ENCODE data around the gene LOXL1.
A peak's percentile ranks its signal among the peaks of the same experiment; 100 is the strongest.

Gene LOXL1

GRCh38 chr15:73894133-73894814 lies 32.0 kb upstream of the LOXL1 start:
- no peak for TF ChIP-seq ZC3H10 (CRISPR knock-in tag; IDR thresholded peaks at IDR 0.05)
- TF ChIP-seq ARNTL (CRISPR knock-in tag; IDR thresholded peaks at IDR 0.05; ENCODE audit: borderline replicate concordance, low read depth) = no peak
- no peak for TF ChIP-seq PPARA (CRISPR knock-in tag; IDR thresholded peaks at IDR 0.05; ENCODE audit: borderline replicate concordance)
- TF ChIP-seq ZNF565 (CRISPR knock-in tag; conservative IDR thresholded peaks at IDR 0.05; ENCODE audit: low read depth) = no peak
- no peak for TF ChIP-seq TOX (CRISPR knock-in tag; IDR thresholded peaks at IDR 0.05; ENCODE audit: borderline replicate concordance)
- no peak for TF ChIP-seq ZFP30 (CRISPR knock-in tag; IDR thresholded peaks at IDR 0.05)
- TF ChIP-seq GLIS3 (CRISPR knock-in tag; IDR thresholded peaks at IDR 0.05) = no peak
- no peak for TF ChIP-seq ZFP3 (CRISPR knock-in tag; IDR thresholded peaks at IDR 0.05)
- TF ChIP-seq BACH2 (CRISPR knock-in tag; IDR thresholded peaks at IDR 0.05; ENCODE audit: borderline replicate concordance) = no peak
- no peak for TF ChIP-seq CSDC2 (CRISPR knock-in tag; IDR thresholded peaks at IDR 0.05)
- TF ChIP-seq RARB (CRISPR knock-in tag; IDR thresholded peaks at IDR 0.05) = no peak
- no peak for TF ChIP-seq SNAI2 (CRISPR knock-in tag; IDR thresholded peaks at IDR 0.05)
- TF ChIP-seq, protein P1, sequence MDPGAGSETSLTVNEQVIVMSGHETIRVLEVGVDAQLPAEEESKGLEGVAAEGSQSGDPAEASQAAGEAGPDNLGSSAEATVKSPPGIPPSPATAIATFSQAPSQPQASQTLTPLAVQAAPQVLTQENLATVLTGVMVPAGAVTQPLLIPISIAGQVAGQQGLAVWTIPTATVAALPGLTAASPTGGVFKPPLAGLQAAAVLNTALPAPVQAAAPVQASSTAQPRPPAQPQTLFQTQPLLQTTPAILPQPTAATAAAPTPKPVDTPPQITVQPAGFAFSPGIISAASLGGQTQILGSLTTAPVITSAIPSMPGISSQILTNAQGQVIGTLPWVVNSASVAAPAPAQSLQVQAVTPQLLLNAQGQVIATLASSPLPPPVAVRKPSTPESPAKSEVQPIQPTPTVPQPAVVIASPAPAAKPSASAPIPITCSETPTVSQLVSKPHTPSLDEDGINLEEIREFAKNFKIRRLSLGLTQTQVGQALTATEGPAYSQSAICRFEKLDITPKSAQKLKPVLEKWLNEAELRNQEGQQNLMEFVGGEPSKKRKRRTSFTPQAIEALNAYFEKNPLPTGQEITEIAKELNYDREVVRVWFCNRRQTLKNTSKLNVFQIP (CRISPR knock-in tag; IDR thresholded peaks at IDR 0.05; ENCODE audit: borderline replicate concordance, low read depth) = no peak
- TF ChIP-seq CSRNP3 (CRISPR knock-in tag; IDR thresholded peaks at IDR 0.05) = no peak
- TF ChIP-seq, protein P2, sequence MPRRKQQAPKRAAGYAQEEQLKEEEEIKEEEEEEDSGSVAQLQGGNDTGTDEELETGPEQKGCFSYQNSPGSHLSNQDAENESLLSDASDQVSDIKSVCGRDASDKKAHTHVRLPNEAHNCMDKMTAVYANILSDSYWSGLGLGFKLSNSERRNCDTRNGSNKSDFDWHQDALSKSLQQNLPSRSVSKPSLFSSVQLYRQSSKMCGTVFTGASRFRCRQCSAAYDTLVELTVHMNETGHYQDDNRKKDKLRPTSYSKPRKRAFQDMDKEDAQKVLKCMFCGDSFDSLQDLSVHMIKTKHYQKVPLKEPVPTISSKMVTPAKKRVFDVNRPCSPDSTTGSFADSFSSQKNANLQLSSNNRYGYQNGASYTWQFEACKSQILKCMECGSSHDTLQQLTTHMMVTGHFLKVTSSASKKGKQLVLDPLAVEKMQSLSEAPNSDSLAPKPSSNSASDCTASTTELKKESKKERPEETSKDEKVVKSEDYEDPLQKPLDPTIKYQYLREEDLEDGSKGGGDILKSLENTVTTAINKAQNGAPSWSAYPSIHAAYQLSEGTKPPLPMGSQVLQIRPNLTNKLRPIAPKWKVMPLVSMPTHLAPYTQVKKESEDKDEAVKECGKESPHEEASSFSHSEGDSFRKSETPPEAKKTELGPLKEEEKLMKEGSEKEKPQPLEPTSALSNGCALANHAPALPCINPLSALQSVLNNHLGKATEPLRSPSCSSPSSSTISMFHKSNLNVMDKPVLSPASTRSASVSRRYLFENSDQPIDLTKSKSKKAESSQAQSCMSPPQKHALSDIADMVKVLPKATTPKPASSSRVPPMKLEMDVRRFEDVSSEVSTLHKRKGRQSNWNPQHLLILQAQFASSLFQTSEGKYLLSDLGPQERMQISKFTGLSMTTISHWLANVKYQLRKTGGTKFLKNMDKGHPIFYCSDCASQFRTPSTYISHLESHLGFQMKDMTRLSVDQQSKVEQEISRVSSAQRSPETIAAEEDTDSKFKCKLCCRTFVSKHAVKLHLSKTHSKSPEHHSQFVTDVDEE (CRISPR knock-in tag; IDR thresholded peaks at IDR 0.05) = no peak
- no peak for ATAC-seq

DNA sequence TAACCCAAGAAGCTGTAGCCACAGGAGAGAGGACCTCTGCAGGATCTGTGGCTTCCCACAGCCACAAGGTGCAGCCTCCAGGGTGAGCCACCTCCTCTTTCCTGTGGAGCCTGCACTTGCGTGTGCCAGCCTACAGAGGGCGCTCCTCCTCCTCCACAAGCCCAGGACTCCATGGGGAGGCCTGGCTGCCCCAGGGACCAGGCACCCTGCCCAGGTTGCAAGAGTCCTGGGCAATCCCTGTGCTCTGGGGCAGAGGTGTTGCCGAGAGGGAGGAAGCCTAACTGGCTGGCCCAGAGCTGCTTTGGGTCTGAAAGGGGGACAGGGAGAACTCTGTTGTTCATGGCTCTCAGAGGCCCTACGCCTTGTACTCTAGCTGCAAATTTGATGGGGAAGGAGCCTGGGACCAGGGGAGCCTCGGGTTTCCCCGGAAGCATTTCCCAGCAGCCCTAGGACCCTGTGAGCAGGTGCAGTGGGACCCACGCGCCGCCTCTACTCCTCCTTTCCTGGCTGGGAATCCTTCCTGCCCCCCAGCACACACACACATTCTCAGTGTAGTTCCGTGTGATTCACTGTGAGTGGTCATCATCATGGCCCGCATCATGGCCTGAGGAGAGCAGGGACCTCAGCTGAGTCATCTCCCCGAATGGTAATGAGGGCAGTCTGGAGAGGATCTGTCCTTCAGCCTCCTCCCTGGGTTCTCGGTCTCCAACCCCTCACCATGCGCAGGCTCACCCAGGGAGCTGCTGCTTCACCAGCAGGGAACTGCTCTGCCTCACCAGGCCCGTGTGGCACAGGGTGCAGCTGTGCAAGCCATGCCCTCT lies 28.6 kb upstream of the LOXL1 start:
- peak; percentile 91 for ATAC-seq
- TF ChIP-seq PATZ1 (CRISPR knock-in tag; IDR thresholded peaks at IDR 0.05; ENCODE audit: borderline replicate concordance) (no peak), OSR1 (CRISPR knock-in tag; IDR thresholded peaks at IDR 0.05) (no peak), GLIS3 (CRISPR knock-in tag; IDR thresholded peaks at IDR 0.05) (no peak), ZFP3 (CRISPR knock-in tag; IDR thresholded peaks at IDR 0.05) (no peak), CSRNP3 (CRISPR knock-in tag; IDR thresholded peaks at IDR 0.05) (no peak), ZFP30 (CRISPR knock-in tag; IDR thresholded peaks at IDR 0.05) (no peak), RARB (CRISPR knock-in tag; IDR thresholded peaks at IDR 0.05) (no peak)
- TF ChIP-seq, protein P1 (CRISPR knock-in tag; IDR thresholded peaks at IDR 0.05; ENCODE audit: borderline replicate concordance, low read depth) = no peak
- TF ChIP-seq, protein P2 (CRISPR knock-in tag; IDR thresholded peaks at IDR 0.05) = no peak
- TF ChIP-seq, protein P3, sequence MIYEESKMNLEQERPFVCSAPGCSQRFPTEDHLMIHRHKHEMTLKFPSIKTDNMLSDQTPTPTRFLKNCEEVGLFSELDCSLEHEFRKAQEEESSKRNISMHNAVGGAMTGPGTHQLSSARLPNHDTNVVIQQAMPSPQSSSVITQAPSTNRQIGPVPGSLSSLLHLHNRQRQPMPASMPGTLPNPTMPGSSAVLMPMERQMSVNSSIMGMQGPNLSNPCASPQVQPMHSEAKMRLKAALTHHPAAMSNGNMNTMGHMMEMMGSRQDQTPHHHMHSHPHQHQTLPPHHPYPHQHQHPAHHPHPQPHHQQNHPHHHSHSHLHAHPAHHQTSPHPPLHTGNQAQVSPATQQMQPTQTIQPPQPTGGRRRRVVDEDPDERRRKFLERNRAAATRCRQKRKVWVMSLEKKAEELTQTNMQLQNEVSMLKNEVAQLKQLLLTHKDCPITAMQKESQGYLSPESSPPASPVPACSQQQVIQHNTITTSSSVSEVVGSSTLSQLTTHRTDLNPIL (CRISPR knock-in tag; IDR thresholded peaks at IDR 0.05; ENCODE audit: low read depth) = no peak
